A549 (cell line): ENCODE measurements around the gene FAM78A.

Experiments
- PHF8 ChIP-seq: fragments of 200-600 bp; sonication (generic); IDR thresholded peaks from 2 replicates; pipeline ENCODE4 v1.6.1; 2016; ENCODE audit warnings: low read depth, mild to moderate bottlenecking, antibody characterized with exemption, moderate library complexity, borderline replicate concordance
- TF ChIP-seq, protein P1 (sequence below): fragments of >200 bp; sonication (Bioruptor Twin); formaldehyde crosslinking; IDR thresholded peaks from 3 replicates; pipeline ENCODE4 v1.5.1; 2016
- TF ChIP-seq, protein P2 (sequence below): IDR thresholded peaks from 2 replicates; pipeline ENCODE4 v1.6.1; 2012

DNA sequence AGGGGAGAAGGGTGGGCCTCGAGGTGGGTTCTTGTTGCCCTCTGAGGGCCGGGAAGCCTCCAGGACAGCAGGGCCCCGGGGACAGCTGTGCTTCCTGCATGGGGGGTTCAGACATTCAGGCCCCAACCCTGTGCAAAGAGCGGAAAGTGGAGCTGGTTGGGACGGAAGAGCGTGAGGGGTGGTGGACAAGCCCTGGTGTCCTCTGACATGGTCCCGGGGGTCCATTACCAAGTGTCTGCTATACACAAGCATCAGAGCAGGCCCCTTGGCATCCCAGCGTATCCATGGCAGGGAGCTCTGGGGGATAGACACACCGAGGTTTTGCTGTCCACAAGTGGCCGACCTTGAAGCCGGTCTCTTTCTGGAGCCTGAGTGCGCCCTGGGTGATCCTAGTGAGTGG lies 22.5 kb upstream of the FAM78A start:
- TF ChIP-seq, protein P1, sequence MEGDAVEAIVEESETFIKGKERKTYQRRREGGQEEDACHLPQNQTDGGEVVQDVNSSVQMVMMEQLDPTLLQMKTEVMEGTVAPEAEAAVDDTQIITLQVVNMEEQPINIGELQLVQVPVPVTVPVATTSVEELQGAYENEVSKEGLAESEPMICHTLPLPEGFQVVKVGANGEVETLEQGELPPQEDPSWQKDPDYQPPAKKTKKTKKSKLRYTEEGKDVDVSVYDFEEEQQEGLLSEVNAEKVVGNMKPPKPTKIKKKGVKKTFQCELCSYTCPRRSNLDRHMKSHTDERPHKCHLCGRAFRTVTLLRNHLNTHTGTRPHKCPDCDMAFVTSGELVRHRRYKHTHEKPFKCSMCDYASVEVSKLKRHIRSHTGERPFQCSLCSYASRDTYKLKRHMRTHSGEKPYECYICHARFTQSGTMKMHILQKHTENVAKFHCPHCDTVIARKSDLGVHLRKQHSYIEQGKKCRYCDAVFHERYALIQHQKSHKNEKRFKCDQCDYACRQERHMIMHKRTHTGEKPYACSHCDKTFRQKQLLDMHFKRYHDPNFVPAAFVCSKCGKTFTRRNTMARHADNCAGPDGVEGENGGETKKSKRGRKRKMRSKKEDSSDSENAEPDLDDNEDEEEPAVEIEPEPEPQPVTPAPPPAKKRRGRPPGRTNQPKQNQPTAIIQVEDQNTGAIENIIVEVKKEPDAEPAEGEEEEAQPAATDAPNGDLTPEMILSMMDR = no peak
- TF ChIP-seq PHF8 = no peak
- TF ChIP-seq, protein P2, sequence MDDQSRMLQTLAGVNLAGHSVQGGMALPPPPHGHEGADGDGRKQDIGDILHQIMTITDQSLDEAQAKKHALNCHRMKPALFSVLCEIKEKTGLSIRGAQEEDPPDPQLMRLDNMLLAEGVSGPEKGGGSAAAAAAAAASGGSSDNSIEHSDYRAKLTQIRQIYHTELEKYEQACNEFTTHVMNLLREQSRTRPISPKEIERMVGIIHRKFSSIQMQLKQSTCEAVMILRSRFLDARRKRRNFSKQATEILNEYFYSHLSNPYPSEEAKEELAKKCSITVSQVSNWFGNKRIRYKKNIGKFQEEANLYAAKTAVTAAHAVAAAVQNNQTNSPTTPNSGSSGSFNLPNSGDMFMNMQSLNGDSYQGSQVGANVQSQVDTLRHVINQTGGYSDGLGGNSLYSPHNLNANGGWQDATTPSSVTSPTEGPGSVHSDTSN = no peak
